SU-DHL-6 (cell line): ENCODE measurements around the gene DTX1.

Experiments used
- H2AFZ ChIP-seq: fragments of 200-600 bp; sonication (generic); 2 replicates; pipeline ENCODE4 v1.6.1; 2014; ENCODE audit warnings: low read depth, mild to moderate bottlenecking, moderate library complexity, mixed read lengths, antibody characterized with exemption, low read length; ENCODE audit not compliant: severe bottlenecking
- H3F3A ChIP-seq: fragments of 200-600 bp; shearing (Covaris generic); 2 replicates; pipeline ENCODE4 v1.6.0; 2016; ENCODE audit warnings: antibody characterized with exemption, mild to moderate bottlenecking; ENCODE audit not compliant: insufficient read depth
- H3K27ac ChIP-seq: fragments of 200-600 bp; sonication (generic); 2 replicates; pipeline ENCODE4 v1.5.1; 2016; ENCODE audit warnings: low read depth, mild to moderate bottlenecking, low read length, moderate library complexity, mixed read lengths
- H3K27me3 ChIP-seq: fragments of 200-600 bp; sonication (generic), shearing (Covaris generic); 2 replicates; pipeline ENCODE4 v1.6.0; 2014; ENCODE audit warnings: mild to moderate bottlenecking, low read length
- H3K36me3 ChIP-seq: fragments of 200-600 bp; sonication (generic); 2 replicates; pipeline ENCODE4 v1.6.1; 2014; ENCODE audit warnings: mild to moderate bottlenecking, low read length, mixed read lengths
- H3K4me2 ChIP-seq: fragments of 300-600, 200-600 bp; shearing (Covaris generic), sonication (generic); 2 replicates; pipeline ENCODE4 v1.6.0; 2014; ENCODE audit warnings: low read length, low read depth, mild to moderate bottlenecking; ENCODE audit not compliant: poor library complexity, severe bottlenecking
- H3K4me3 ChIP-seq: fragments of 200-600 bp; sonication (generic); 2 replicates; pipeline ENCODE4 v1.5.1; 2014; ENCODE audit warnings: antibody characterized with exemption, low read length, mild to moderate bottlenecking, mixed read lengths; ENCODE audit not compliant: insufficient read depth, poor library complexity, severe bottlenecking
- H3K79me2 ChIP-seq: fragments of 200-600 bp; sonication (generic); 2 replicates; pipeline ENCODE4 v1.6.1; 2014; ENCODE audit warnings: mild to moderate bottlenecking, low read length, moderate library complexity; ENCODE audit not compliant: insufficient read depth
- H3K9ac ChIP-seq: fragments of 200-600 bp; sonication (generic); 2 replicates; pipeline ENCODE4 v1.7.0; 2014; ENCODE audit warnings: mild to moderate bottlenecking, low read length
- H3K9me2 ChIP-seq: fragments of 200-600 bp; sonication (generic); replicated peaks from 2 replicates; pipeline ENCODE4 v1.6.1; 2014; ENCODE audit warnings: low read length; ENCODE audit not compliant: insufficient read depth
- H3K9me3 ChIP-seq: fragments of 200-600 bp; sonication (generic); 2 replicates; pipeline ENCODE4 v1.6.1; 2014; ENCODE audit warnings: low read length, mixed read lengths; ENCODE audit not compliant: insufficient read depth
- H4K20me1 ChIP-seq: fragments of 200-600 bp; sonication (generic); 2 replicates; pipeline ENCODE4 v1.6.1; 2014; ENCODE audit warnings: low read depth, mild to moderate bottlenecking, antibody characterized with exemption, low read length, moderate library complexity, mixed read lengths
- EZH2phosphoT487 ChIP-seq: fragments of 200-600 bp; sonication (generic), shearing (Covaris generic); conservative IDR thresholded peaks from 2 replicates; pipeline ENCODE4 v1.6.1; 2018; ENCODE audit warnings: mild to moderate bottlenecking, antibody characterized with exemption, low read length, moderate library complexity, mixed read lengths
- TF ChIP-seq, protein P1 (sequence below): fragments of 200-600 bp; sonication (generic); IDR thresholded peaks from one replicate; pipeline ENCODE4 v1.5.1; 2017; ENCODE audit warnings: antibody characterized with exemption, mild to moderate bottlenecking, low read length, moderate library complexity; ENCODE audit not compliant: insufficient read depth, poor library complexity, severe bottlenecking

The DTX1 gene

DNA sequence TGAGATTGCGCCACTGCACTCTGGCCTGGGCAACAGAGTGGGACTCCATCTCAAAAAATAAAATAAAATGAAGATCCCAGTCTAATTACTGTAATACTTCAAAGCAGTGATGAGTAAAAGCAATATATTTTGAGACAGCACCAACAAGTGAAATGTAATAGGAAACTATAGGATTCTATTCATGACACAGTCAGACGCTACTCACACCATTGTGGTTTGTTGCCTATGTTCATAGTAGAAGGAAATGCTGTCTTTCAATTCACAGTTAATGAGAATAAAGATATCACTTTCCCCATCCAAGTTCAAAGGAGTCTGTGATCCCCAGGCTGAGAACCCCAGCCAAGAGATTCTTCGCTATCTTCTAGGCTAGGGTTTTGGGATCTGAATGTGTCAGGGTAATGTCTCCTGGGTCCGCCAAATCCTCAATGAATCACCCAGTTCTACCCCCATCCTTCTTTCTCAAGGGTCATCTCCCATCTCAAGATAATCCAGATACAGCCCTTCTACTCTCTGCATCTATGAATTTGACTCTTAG is 16.6 kb upstream of the DTX1 start:
- Histone ChIP-seq H3K9ac (no peak overlapping the region), H3K36me3 (no peaks in the 10 kb centered on the region), H3K4me2 (no peak overlapping the region), H3F3A (no peaks in the 10 kb centered on the region), H3K79me2 (no peaks in the 10 kb centered on the region), H3K9me3 (no peaks in the 10 kb centered on the region), H3K4me3 (no peak overlapping the region), H3K27ac (no peak overlapping the region), H2AFZ (no peak overlapping the region), H3K27me3 (no peaks in the 10 kb centered on the region), H4K20me1 (no peaks in the 10 kb centered on the region), H3K9me2 (no peaks in the 10 kb centered on the region)
- TF ChIP-seq, protein P1, sequence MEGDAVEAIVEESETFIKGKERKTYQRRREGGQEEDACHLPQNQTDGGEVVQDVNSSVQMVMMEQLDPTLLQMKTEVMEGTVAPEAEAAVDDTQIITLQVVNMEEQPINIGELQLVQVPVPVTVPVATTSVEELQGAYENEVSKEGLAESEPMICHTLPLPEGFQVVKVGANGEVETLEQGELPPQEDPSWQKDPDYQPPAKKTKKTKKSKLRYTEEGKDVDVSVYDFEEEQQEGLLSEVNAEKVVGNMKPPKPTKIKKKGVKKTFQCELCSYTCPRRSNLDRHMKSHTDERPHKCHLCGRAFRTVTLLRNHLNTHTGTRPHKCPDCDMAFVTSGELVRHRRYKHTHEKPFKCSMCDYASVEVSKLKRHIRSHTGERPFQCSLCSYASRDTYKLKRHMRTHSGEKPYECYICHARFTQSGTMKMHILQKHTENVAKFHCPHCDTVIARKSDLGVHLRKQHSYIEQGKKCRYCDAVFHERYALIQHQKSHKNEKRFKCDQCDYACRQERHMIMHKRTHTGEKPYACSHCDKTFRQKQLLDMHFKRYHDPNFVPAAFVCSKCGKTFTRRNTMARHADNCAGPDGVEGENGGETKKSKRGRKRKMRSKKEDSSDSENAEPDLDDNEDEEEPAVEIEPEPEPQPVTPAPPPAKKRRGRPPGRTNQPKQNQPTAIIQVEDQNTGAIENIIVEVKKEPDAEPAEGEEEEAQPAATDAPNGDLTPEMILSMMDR = no peak
- TF ChIP-seq EZH2phosphoT487 = no peak

DNA sequence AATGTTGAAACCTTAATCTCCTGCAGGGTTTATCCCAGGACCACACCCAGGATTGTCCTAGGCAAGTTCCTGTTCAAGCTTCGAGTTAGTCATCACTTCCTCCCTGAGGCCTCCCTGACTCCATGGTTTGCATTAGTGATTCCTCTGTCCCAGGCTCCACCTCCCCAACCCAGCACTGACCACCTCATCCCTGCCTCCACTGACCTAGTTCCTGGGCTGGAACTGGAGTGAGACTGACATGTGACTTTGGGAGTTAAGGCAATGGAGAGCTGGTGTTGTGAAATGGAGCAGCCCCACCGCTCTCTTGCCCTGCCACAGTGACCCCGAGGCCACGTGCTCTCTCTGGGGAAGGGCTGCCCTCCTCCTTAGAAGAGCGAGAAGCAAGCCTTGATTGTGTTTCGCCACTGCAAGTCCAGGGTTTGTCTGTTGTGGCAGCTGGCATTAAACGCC is 15.8 kb upstream of the DTX1 start:
- Histone ChIP-seq H3K4me3 (no peak overlapping the region), H3K27ac (no peak overlapping the region), H3K9me2 (no peaks in the 10 kb centered on the region), H3K4me2 (no peak overlapping the region), H3F3A (no peaks in the 10 kb centered on the region), H4K20me1 (no peaks in the 10 kb centered on the region), H3K79me2 (no peaks in the 10 kb centered on the region), H3K9ac (no peak overlapping the region), H2AFZ (no peak overlapping the region), H3K9me3 (no peaks in the 10 kb centered on the region), H3K27me3 (no peaks in the 10 kb centered on the region), H3K36me3 (no peaks in the 10 kb centered on the region)
- TF ChIP-seq, protein P1 = no peak
- TF ChIP-seq EZH2phosphoT487 = no peak

DNA sequence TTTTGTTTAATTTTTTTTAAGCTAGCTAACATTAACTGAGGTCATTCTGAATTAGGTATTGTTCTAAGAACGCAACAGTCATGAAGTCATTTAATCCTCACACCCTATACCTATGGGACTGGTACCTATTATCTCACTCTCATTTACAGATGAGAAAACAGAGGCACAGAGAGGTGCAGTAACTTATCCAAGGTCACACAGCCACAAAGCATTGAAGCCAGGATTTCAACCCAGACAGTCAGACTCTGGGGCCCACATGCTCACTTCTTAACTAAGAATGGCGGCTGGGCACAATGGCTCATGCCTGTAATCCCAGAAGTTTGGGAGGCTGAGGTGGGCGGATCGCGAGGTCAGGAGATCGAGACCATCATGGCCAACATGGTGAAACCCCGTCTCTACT is 15.0 kb upstream of the DTX1 start:
- Histone ChIP-seq H3K4me2 (no peak overlapping the region), H3K27ac (no peak overlapping the region)

More for the DNA sequence above, 15.0 kb upstream of the DTX1 start:
- TF ChIP-seq, protein P1 = no peak
- no peak for TF ChIP-seq EZH2phosphoT487
- H3F3A ChIP-seq = no peaks in the 10 kb centered on the region
- no peaks in the 10 kb centered on the region for H3K27me3 ChIP-seq
- no peaks in the 10 kb centered on the region for H3K79me2 ChIP-seq
- H3K36me3 ChIP-seq = no peaks in the 10 kb centered on the region
- H3K9me3 ChIP-seq = no peaks in the 10 kb centered on the region
- H4K20me1 ChIP-seq = no peaks in the 10 kb centered on the region
- no peak overlapping the region for H3K9ac ChIP-seq
- H3K9me2 ChIP-seq = no peaks in the 10 kb centered on the region
- no peak overlapping the region for H2AFZ ChIP-seq
- H3K4me3 ChIP-seq = no peak overlapping the region
